PC-3 (cell line): ENCODE data around the gene SEMA4A.

Experiments
- EZH2phosphoT487 ChIP-seq: fragments of 300-600 bp; sonication (generic); IDR thresholded peaks from 2 replicates; pipeline ENCODE4 v1.6.1; 2018; ENCODE audit warnings: mild to moderate bottlenecking, antibody characterized with exemption, low read length, borderline replicate concordance
- TF ChIP-seq, protein P1 (sequence below): fragments of 300-600 bp; sonication (generic); conservative IDR thresholded peaks from 2 replicates; pipeline ENCODE4 v1.5.1; 2017; ENCODE audit warnings: antibody characterized with exemption, low read depth, mild to moderate bottlenecking, low read length

DNA sequence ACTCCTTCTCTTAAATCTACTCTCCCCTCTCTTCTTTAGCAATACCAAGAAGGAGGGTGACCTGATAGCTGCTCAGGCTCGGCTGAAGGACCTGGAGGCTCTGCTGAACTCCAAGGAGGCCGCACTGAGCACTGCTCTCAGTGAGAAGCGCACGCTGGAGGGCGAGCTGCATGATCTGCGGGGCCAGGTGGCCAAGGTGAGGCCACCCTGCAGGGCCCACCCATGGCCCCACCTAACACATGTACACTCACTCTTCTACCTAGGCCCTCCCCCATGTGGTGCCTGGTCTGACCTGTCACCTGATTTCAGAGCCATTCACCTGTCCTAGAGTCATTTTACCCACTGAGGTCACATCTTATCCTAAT is 22.8 kb upstream of the SEMA4A start:
- TF ChIP-seq, protein P1, sequence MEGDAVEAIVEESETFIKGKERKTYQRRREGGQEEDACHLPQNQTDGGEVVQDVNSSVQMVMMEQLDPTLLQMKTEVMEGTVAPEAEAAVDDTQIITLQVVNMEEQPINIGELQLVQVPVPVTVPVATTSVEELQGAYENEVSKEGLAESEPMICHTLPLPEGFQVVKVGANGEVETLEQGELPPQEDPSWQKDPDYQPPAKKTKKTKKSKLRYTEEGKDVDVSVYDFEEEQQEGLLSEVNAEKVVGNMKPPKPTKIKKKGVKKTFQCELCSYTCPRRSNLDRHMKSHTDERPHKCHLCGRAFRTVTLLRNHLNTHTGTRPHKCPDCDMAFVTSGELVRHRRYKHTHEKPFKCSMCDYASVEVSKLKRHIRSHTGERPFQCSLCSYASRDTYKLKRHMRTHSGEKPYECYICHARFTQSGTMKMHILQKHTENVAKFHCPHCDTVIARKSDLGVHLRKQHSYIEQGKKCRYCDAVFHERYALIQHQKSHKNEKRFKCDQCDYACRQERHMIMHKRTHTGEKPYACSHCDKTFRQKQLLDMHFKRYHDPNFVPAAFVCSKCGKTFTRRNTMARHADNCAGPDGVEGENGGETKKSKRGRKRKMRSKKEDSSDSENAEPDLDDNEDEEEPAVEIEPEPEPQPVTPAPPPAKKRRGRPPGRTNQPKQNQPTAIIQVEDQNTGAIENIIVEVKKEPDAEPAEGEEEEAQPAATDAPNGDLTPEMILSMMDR, result no peak; the same call in 1 of the 2 replicates
- TF ChIP-seq EZH2phosphoT487, result no peak
